ENCODE measurements around the gene C19orf67.
A peak's percentile ranks its signal among the peaks of the same experiment; 100 is the strongest.

DNA sequence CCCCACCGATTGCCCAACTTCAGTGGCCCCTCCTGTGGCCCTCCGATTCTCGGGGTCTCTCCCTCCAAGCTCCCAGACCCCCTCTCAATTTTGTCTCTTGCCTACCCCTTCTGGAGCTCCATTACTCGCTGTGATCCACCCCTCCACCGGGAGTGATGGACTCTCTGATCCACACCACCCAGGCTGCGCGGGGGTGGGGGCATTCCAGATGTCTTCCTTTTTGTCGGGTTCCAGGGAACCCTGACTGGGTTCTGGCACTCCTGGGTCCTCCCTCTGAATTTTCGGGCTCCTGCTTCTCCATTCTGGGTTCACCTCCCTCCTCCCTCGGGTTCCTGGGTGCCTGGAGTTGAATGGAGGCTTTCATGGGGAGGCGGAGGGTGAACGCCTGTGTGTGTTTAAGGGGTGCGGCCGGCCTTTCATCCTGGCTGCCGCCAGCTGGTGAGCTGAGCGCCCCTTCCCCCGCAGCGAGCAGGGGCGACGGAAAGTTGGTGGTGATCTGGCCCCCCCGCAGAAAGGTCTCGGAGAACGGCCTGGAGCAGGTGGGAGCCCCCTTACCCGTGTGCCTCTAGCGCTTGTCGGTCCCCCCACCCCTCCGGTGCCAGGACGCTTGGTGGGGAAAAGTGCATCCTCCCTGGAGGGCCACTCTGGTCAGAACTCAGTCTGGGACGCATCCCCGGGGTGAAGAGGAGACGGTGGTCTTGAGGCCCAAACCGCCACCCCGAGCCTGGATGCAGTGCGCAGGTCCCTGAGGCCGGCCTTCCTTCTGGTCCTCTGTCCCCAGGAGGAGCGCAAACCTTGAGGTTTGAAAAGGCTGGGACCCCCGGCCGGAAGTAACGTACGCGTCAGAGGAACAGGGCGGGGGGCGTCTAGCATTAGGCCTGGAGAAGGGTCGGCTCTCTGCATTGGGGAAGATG, 11.4 kb downstream of the C19orf67 start:
- TF ChIP-seq, protein P1, sequence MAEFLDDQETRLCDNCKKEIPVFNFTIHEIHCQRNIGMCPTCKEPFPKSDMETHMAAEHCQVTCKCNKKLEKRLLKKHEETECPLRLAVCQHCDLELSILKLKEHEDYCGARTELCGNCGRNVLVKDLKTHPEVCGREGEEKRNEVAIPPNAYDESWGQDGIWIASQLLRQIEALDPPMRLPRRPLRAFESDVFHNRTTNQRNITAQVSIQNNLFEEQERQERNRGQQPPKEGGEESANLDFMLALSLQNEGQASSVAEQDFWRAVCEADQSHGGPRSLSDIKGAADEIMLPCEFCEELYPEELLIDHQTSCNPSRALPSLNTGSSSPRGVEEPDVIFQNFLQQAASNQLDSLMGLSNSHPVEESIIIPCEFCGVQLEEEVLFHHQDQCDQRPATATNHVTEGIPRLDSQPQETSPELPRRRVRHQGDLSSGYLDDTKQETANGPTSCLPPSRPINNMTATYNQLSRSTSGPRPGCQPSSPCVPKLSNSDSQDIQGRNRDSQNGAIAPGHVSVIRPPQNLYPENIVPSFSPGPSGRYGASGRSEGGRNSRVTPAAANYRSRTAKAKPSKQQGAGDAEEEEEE (CRISPR knock-in tag; IDR thresholded peaks at IDR 0.05; ENCODE audit: borderline replicate concordance), result no peak
- TF ChIP-seq RBM22 (optimal IDR thresholded peaks at IDR 0.05; ENCODE audit: low read length), result no peak
- TF ChIP-seq CBFB (CRISPR knock-in tag; IDR thresholded peaks at IDR 0.05), result no peak
- no peak for TF ChIP-seq ZNF343 (CRISPR knock-in tag; IDR thresholded peaks at IDR 0.05)
- TF ChIP-seq, protein P2, sequence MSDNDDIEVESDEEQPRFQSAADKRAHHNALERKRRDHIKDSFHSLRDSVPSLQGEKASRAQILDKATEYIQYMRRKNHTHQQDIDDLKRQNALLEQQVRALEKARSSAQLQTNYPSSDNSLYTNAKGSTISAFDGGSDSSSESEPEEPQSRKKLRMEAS (IDR thresholded peaks at IDR 0.05), result 0 out of 2 replicates have a peak, but pooled peaks have one; percentile 17
- no peak for TF ChIP-seq POLR2AphosphoS5 (IDR thresholded peaks at IDR 0.05; ENCODE audit: low read depth, low read length)
- no peak for TF ChIP-seq MAFK (conservative IDR thresholded peaks at IDR 0.05 in 1 of 2, IDR thresholded peaks at IDR 0.05 in 1 of 2; ENCODE audit: low read length in 2 of 2)
- no peak for TF ChIP-seq ZNF317 (CRISPR knock-in tag; IDR thresholded peaks at IDR 0.05)
